GM19455 (cell line): ENCODE results near the gene CD8B2.
"Not testable (repeated sequence)": the region's sequence is repeated elsewhere in the genome, so short reads cannot be mapped to it uniquely, and the experiment has no call there.

Experiments
- ATAC-seq: cut with Tn5 transposase; IDR thresholded peaks from one replicate; pipeline ENCODE4 v1.9.1; 2021; ENCODE audit not compliant: unreplicated experiment

CD8B2 gene

GRCh38 chr2:106511476-106511901 lies 24.3 kb downstream of the CD8B2 start:
- ATAC-seq, result not testable (repeated sequence)

- ATAC-seq, result not testable (repeated sequence)
Measured at GRCh38 chr2:106511934-106512333, 24.8 kb downstream of the CD8B2 start.

DNA sequence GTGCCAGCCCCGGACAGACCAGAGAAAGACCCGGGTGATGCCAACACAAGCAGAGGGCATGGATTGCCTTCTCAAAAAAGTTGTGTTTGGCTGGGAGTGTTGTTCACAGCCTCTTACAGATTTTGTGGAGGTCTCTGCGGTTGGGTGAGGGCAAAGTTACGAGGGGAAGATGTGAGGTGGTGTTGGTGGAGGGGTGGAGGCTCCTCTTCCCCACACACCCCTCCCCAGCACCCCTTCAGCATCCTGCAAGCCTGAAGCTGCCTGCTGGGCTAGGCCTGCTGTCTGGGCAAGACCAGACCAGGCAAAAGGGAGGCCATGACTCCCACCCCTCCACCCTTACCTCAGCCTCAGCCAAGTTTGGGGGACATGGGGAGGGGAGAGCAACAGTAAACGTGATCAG lies 26.2 kb downstream of the CD8B2 start:
- ATAC-seq, result not testable (repeated sequence)

DNA sequence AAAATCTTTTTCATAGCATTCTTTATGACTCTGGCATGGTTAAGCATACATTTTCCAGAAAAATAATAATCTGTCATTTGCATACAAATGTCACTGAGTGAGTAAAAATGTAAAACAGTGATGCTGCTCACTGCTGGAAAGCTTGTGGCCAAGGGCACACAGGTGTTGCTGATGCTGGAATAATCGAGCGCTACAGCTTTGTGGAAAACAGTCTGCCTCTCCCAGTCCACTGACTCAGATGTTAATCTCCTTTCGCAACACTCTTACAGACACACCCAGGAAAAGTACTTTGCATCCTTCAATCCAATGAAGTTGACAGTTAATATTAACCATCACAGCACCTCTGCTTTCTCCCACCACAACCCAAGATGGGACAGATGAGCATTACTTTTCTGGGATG lies 27.7 kb downstream of the CD8B2 start:
- not testable (repeated sequence) for ATAC-seq

DNA sequence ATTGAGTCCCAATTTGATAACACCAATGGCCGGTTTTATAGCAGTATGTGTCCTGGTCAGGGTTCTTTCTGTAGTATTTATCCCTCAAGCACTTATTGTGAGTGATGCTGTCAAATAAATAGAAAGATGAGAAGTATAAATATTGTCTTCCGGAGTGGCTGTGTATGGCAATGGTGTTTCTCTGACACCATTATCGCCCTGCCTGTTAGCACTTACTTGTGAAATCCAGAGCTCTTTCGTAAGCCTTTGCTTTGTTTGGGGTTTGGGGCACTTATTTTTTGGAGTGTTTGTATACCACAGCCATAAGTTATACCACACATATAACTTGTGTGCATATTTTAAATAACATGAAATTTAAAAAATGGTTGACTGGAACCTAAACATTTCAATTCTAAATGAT lies 29.3 kb downstream of the CD8B2 start:
- ATAC-seq, result no peak

DNA sequence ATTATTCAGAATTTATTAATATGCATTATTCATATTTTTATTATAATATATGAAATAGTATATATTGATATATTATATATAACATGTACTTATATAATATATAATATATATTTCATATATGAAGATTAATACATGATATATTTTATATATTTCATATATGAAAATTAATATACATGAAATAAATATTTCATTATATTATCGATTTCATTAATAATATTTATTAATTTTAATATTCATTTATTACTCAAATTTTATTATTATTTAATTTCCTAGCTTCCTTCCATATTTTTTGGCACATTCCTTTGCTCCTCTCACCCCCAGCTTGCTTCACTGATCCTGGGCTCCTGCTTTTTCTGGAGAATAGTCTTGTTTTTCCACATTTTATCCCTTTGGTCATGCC lies 29.7 kb downstream of the CD8B2 start:
- no peak for ATAC-seq

DNA sequence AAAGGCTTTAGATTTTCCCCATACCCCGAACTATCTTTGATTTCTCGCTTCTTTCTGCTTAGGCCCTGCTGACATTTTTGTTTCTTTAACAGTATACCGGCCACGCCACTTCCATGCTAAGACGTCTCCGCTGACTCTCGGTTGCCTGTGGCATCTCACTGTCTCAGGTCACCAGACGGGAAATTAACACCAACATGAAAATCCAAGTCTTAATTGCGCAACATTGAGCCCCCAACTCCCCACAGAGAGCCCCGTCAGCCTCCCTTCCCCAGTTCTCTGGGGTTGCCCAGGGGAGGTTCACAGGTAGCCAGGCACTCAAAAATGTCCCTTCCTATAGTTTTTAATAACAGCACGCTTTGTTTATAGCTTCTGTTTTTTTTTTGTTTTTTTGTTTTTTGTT lies 30.2 kb downstream of the CD8B2 start:
- no peak for ATAC-seq

DNA sequence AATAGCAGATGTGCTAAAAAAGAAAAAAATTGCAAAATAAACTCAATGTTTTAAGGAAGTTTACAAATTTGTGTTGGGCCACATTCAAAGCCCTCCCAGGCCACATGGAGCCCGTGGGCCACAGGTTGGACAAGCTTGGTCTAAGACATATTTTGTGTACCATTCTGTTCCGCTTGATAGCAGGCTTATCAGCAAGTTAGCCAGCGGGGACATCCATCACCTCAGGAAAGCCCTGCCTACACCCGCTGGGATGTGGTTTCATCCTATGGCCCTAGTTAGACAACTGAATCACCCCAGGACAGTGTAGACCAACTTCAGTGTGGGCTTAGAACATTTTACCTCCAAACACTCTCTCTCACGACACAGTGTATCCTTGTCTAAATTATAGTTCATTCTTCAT lies 32.6 kb downstream of the CD8B2 start:
- no peak for ATAC-seq

DNA sequence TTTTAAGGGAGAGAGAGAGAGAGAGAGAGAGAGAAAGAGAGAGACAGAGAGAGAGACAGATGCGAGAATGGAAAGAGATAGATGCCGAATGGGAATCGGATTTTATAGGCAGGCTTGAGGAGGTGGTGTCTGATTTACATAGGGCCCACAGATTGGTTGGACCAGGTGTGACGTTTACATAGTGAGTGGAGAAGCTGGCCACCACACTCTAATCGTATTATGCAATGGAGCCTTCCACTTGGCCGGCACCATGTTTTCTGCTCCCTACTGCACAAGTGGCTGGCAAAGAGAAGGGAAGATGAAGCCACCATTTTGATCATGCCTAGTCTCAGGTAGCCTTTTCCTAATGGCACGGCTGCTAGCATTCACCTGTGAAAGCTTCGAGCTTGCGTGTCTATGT lies 33.9 kb downstream of the CD8B2 start:
- ATAC-seq, result no peak

- no peak for ATAC-seq
Measured at GRCh38 chr2:106523976-106524665, 37.0 kb downstream of the CD8B2 start.

- no peak for ATAC-seq
Measured at GRCh38 chr2:106530866-106531265, 43.7 kb downstream of the CD8B2 start.

DNA sequence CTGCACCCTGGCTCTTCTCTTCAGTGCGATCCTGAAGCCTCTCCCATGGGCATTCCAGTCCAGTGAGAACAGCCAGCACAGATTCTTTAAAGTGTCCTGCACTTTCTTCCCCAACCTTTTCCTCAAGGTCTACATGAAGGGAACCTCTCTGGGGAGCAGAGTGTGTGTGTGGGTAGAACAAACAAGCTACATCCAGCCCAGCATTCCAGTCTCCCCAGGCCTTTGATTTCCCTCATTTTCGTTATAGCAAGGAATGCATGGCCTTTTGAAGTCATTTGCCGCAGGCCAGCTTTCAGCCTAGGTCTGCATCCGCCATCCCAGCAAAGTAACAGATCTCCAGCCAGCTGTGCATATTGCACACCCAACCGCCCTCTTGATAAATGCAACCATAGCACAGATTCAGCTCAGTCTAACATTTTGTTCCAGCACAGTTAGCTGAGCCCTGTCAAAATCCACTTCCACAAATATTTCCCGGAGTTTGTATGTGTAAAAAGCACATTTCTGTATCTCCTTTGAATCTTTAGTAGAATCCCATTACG lies 44.6 kb downstream of the CD8B2 start:
- no peak for ATAC-seq

- ATAC-seq, result no peak
Measured at GRCh38 chr2:106532236-106532635, 45.1 kb downstream of the CD8B2 start.

- no peak for ATAC-seq
Measured at GRCh38 chr2:106534471-106534870, 47.3 kb downstream of the CD8B2 start.

DNA sequence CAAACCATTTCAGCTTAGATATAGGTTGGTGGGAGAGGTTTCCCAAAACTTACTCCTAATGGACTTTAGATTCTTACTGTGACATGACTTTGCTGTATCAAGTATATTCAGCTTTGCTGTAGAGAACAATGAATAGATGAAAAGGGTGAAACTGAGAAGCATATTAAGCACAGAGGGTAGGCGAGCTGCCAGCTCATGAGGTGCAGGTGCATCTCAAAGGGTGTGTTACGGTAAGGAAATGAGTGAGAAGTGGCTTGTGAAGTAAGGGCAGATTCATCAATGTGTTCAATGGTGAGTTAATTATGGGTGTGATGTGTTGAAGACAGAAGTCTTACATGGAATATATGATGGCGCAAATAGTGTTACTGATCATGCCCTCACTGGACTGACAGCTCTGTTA lies 49.3 kb downstream of the CD8B2 start:
- no peak for ATAC-seq

GRCh38 chr2:106537047-106537446 lies 49.9 kb downstream of the CD8B2 start:
- ATAC-seq, result no peak

- no peak for ATAC-seq
Measured at GRCh38 chr2:106537791-106538191, 50.6 kb downstream of the CD8B2 start.

- no peak for ATAC-seq
Measured at GRCh38 chr2:106540886-106541285, 53.7 kb downstream of the CD8B2 start.

GRCh38 chr2:106541333-106541732 lies 54.2 kb downstream of the CD8B2 start:
- ATAC-seq, result no peak

DNA sequence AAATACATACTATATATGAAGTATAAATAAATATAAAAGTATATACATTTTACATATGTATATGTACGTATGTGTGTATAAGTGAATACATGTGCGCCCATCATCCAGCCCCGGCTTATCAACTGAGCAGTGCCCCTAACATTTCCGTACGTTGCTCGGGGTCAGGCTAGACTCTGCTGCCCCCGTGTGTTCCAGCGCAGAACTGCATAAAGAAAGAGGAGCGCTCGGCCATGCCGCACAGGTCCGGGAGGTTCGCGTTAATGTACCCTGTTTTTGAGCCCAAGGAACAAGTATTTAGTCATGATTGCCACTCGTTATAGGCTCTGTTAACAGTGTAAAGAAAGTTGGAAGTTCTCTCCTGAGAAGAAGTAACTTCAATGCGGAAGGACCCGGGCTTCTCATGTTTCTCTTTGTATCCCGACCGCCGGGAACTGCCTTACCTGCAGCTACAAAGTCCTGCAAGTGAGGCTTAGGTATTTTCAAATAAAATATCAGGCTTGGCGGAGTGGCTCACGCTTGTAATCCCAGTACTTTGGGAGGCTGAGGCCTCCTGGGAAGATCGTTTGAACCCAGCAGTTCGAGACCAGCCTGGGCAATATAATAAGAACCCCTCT lies 55.7 kb downstream of the CD8B2 start:
- ATAC-seq, result peak; percentile 89

GRCh38 chr2:106545007-106545406 lies 57.8 kb downstream of the CD8B2 start:
- no peak for ATAC-seq

GRCh38 chr2:106546391-106546990 lies 59.3 kb downstream of the CD8B2 start:
- ATAC-seq, result no peak
